H1 (cell line): Measurements from ENCODE around the gene CD1B.

Experiments
- CREB1 ChIP-seq: IDR thresholded peaks from 2 replicates; pipeline ENCODE4 v1.6.1; 2012; ENCODE audit warnings: inconsistent platforms
- EZH2 ChIP-seq: fragments of 200-600 bp; sonication (generic); IDR thresholded peaks from 2 replicates; pipeline ENCODE4 v1.7.1; 2012; ENCODE audit warnings: low read depth, mild to moderate bottlenecking, moderate library complexity, low read length, inconsistent platforms; ENCODE audit not compliant: severe bottlenecking
- GTF2F1 ChIP-seq: IDR thresholded peaks from 2 replicates; pipeline ENCODE4 v1.6.1; 2012; ENCODE audit warnings: low read depth, low read length, improper control_type of control experiment, borderline replicate concordance
- MAFK ChIP-seq: IDR thresholded peaks from 2 replicates; pipeline ENCODE4 v1.6.1; 2012; ENCODE audit warnings: low read depth, mild to moderate bottlenecking, improper control_type of control experiment, low read length
- POLR2AphosphoS5 ChIP-seq: IDR thresholded peaks from 2 replicates; pipeline ENCODE4 v1.6.1; 2011; ENCODE audit warnings: low read depth, low read length
- RAD21 ChIP-seq, 2 experiments: IDR thresholded peaks in 1 of 2; conservative IDR thresholded peaks in 1 of 2; 2 replicates each; pipeline ENCODE4 v1.6.1; 2011; ENCODE audit warnings: low read depth in 2 of 2, low read length in 2 of 2, improper control_type of control experiment in 1 of 2, inconsistent platforms in 1 of 2, mild to moderate bottlenecking in 1 of 2, moderate library complexity in 1 of 2
- RBBP5 ChIP-seq: IDR thresholded peaks from 2 replicates; pipeline ENCODE4 v1.7.1; 2012; ENCODE audit warnings: low read depth, mild to moderate bottlenecking, inconsistent platforms, low read length, moderate library complexity, borderline replicate concordance
- TBP ChIP-seq: IDR thresholded peaks from 2 replicates; pipeline ENCODE4 v1.6.1; 2011; ENCODE audit warnings: low read depth, low read length, improper control_type of control experiment
- TCF12 ChIP-seq: IDR thresholded peaks from 2 replicates; pipeline ENCODE4 v1.6.1; 2011; ENCODE audit warnings: low read depth, mild to moderate bottlenecking, low read length
- TF ChIP-seq, protein P1 (sequence below), 3 experiments: IDR thresholded peaks; 1 replicate in 2 of 3; 2 replicates in 1 of 3; pipeline versions ENCODE4 v1.5.1 to v1.6.1; 2011; ENCODE audit warnings: low read length in 3 of 3, mild to moderate bottlenecking in 3 of 3, inconsistent platforms in 2 of 3, low read depth in 1 of 3, moderate library complexity in 1 of 3; ENCODE audit not compliant: insufficient read depth in 1 of 3; ENCODE audit errors: control extremely low read depth in 1 of 3
- TF ChIP-seq, protein P2 (sequence below): IDR thresholded peaks from 2 replicates; pipeline ENCODE4 v1.6.1; 2012; ENCODE audit warnings: low read length, inconsistent platforms
- TF ChIP-seq, protein P3 (sequence below): IDR thresholded peaks from 2 replicates; pipeline ENCODE4 v1.6.1; 2012; ENCODE audit warnings: inconsistent platforms

- TF ChIP-seq, protein P1, sequence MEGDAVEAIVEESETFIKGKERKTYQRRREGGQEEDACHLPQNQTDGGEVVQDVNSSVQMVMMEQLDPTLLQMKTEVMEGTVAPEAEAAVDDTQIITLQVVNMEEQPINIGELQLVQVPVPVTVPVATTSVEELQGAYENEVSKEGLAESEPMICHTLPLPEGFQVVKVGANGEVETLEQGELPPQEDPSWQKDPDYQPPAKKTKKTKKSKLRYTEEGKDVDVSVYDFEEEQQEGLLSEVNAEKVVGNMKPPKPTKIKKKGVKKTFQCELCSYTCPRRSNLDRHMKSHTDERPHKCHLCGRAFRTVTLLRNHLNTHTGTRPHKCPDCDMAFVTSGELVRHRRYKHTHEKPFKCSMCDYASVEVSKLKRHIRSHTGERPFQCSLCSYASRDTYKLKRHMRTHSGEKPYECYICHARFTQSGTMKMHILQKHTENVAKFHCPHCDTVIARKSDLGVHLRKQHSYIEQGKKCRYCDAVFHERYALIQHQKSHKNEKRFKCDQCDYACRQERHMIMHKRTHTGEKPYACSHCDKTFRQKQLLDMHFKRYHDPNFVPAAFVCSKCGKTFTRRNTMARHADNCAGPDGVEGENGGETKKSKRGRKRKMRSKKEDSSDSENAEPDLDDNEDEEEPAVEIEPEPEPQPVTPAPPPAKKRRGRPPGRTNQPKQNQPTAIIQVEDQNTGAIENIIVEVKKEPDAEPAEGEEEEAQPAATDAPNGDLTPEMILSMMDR (IDR thresholded peaks at IDR 0.05; ENCODE audit: control extremely low read depth in 1 of 3, insufficient read depth in 1 of 3, low read depth in 1 of 3, low read length in 3 of 3): no peak
- TF ChIP-seq POLR2AphosphoS5: no peak
- TF ChIP-seq TCF12: no peak
- TF ChIP-seq, protein P2, sequence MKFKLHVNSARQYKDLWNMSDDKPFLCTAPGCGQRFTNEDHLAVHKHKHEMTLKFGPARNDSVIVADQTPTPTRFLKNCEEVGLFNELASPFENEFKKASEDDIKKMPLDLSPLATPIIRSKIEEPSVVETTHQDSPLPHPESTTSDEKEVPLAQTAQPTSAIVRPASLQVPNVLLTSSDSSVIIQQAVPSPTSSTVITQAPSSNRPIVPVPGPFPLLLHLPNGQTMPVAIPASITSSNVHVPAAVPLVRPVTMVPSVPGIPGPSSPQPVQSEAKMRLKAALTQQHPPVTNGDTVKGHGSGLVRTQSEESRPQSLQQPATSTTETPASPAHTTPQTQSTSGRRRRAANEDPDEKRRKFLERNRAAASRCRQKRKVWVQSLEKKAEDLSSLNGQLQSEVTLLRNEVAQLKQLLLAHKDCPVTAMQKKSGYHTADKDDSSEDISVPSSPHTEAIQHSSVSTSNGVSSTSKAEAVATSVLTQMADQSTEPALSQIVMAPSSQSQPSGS: no peak
- TF ChIP-seq TBP: no peak
- no peak for TF ChIP-seq RAD21 (IDR thresholded peaks at IDR 0.05 in 1 of 2, conservative IDR thresholded peaks at IDR 0.05 in 1 of 2; ENCODE audit: low read depth in 2 of 2, low read length in 2 of 2)
- TF ChIP-seq RBBP5: no peak
- TF ChIP-seq GTF2F1: no peak
- no peak for TF ChIP-seq EZH2
- TF ChIP-seq, protein P3, sequence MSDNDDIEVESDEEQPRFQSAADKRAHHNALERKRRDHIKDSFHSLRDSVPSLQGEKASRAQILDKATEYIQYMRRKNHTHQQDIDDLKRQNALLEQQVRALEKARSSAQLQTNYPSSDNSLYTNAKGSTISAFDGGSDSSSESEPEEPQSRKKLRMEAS: no peak
- TF ChIP-seq CREB1: no peak
- TF ChIP-seq MAFK: no peak
Observed at GRCh38 chr1:158331106-158331425, 265 bp downstream of the CD1B start.
